Lower lobe of right lung (tissue), 2 donors: ENCODE results near the gene AKAP1. TPM values are rescaled to one million over a fixed set of nuclear protein-coding genes. Genes with fewer than 3 reads are reported as not detected.

ENCODE experiments used
- ATAC-seq, 2 donors: fragments of 200-7000 bp; cut with Tn5 transposase; one replicate each; pipeline ENCODE4 v1.9.1; 2020 to 2022; ENCODE audit warnings: mild to moderate bottlenecking in 2 of 2, moderate library complexity in 2 of 2
- DNase-seq: peaks from one replicate; pipeline ENCODE4 v3.0.0-alpha.2; 2020
- H3K27ac ChIP-seq: fragments of 200-600 bp; one replicate; pipeline ENCODE4 v1.8.0; 2022
- H3K27me3 ChIP-seq: fragments of 200-600 bp; one replicate; pipeline ENCODE4 v1.8.0; 2022; ENCODE audit warnings: low read depth
- H3K36me3 ChIP-seq: fragments of 200-600 bp; one replicate; pipeline ENCODE4 v1.8.0; 2022; ENCODE audit warnings: mild to moderate bottlenecking
- H3K4me1 ChIP-seq: fragments of 200-600 bp; one replicate; pipeline ENCODE4 v1.8.0; 2022
- H3K4me3 ChIP-seq: fragments of 200-600 bp; one replicate; pipeline ENCODE4 v1.8.0; 2022; ENCODE audit warnings: mild to moderate bottlenecking
- H3K9me3 ChIP-seq: fragments of 200-600 bp; one replicate; pipeline ENCODE4 v1.8.0; 2022
- intact Hi-C: fragments of 100-400 bp; cut with DNase I; formaldehyde crosslinking; loops from one replicate; pipeline ENCODE4 v1.11.0; 2022
- total RNA-seq: library from RNA; stranded (reverse); fragmentation: NEBNext Ultra II Directional; extraction: Animal tissue kit (Norgen Biotek cat#: 25700); gene quantifications from one replicate; pipeline ENCODE4 v1.2.1, GENCODE V29; 2021
- TF ChIP-seq, protein P1 (sequence below): fragments of 200-600 bp; IDR thresholded peaks from one replicate; pipeline ENCODE4 v1.8.0; 2022; ENCODE audit warnings: antibody characterized with exemption, mild to moderate bottlenecking
- donor health status: DM: no; HTN: yes; CAD: no; lungs with severe emphysema.

The AKAP1 gene
- total RNA-seq, 1 donor from 2014 or later = 54.5 TPM

DNA sequence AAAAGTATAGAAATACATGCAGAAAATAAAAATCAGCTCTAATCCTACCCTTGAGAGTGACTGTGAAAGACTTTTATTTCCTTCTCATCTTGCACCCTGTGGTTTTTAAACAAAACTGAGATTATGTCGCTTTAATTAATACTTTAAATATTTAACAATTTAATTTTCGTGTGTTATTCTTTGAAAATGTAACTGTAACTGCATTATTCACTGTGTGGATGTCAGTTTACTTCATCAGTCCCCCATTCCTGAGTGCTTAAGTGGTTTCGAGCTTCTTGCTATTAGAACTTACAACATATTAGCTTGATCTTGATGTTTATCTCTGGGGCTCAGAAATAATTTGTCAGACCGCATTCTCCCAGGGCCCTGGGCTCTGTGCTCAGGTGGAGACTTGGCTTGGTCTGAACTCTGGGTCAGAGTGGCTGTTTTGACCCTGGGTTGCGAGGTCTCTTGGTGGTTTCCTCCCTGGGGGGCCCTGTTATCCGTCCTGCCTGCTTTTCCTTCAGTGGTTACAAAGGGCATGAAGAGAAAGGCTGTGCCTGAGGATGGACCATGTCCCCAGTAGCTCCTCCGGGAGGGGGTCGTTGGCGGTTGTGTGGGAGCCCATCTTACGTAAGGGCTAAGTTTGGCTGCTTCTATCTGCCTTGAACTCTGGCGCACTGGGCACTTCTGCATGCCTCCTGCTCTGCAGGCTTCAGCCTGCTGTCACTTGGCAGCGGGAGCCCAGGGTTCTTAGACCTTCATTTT, 25.7 kb downstream of the AKAP1 start:
- no peak overlapping the region for H3K27ac ChIP-seq
- intact Hi-C loops = no loop called here
- ATAC-seq = no peak
- H3K9me3 ChIP-seq = no peaks in the 10 kb centered on the region
- no peaks in the 10 kb centered on the region for H3K27me3 ChIP-seq
- H3K36me3 ChIP-seq = peaks cover 63% of the 10 kb centered on the region
- no peak for DNase-seq
- peaks cover 44% of the 10 kb centered on the region for H3K4me1 ChIP-seq
- TF ChIP-seq, protein P1, sequence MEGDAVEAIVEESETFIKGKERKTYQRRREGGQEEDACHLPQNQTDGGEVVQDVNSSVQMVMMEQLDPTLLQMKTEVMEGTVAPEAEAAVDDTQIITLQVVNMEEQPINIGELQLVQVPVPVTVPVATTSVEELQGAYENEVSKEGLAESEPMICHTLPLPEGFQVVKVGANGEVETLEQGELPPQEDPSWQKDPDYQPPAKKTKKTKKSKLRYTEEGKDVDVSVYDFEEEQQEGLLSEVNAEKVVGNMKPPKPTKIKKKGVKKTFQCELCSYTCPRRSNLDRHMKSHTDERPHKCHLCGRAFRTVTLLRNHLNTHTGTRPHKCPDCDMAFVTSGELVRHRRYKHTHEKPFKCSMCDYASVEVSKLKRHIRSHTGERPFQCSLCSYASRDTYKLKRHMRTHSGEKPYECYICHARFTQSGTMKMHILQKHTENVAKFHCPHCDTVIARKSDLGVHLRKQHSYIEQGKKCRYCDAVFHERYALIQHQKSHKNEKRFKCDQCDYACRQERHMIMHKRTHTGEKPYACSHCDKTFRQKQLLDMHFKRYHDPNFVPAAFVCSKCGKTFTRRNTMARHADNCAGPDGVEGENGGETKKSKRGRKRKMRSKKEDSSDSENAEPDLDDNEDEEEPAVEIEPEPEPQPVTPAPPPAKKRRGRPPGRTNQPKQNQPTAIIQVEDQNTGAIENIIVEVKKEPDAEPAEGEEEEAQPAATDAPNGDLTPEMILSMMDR = no peak
- no peak overlapping the region for H3K4me3 ChIP-seq

DNA sequence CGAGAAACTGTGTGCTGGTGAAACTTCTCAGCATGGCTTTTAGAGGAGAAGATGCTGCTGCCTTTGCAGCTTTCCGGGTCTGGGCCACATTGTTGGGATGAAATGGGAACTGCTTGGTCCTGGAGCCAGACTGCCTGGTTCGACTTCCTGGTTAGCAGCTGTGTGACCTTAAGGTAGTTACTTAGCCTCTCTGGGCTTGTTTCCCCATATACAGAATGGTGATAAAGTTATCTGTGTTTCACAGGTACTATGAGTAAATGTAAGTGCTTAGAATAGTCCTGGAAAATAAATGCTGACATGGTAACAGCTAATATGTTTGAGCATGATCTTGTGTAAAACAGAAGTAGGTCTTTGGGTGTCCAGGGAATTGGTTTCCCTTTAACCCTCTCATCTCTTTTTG, 26.3 kb downstream of the AKAP1 start:
- Histone ChIP-seq H3K27ac (no peak overlapping the region), H3K36me3 (peaks cover 69% of the 10 kb centered on the region), H3K9me3 (no peaks in the 10 kb centered on the region), H3K4me1 (peaks cover 43% of the 10 kb centered on the region), H3K4me3 (no peak overlapping the region), H3K27me3 (no peaks in the 10 kb centered on the region)
- DNase-seq (no peak), ATAC-seq (no peak)
- intact Hi-C loops = no loop called here
- TF ChIP-seq, protein P1 = no peak

DNA sequence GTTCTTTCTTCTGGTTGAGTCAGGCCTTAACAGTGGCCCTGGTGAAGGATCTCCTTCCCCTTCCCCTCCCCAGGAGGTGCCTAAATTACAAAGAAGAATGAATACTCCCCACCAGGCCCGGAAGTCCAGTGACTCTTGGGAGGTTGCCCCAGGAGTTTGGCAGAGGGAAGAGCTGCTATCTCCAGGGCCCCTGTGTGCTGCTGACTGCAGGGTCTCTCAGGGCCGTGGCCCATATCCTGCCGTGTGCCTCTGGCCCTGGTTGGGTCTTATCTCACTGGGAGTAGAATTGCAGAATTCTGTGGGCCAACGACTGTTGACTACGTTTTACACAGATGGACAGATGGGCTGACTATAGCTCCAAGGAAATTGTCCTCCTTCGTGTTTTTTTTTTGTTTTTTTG, 28.0 kb downstream of the AKAP1 start:
- Histone ChIP-seq H3K9me3 (no peaks in the 10 kb centered on the region), H3K4me1 (peaks cover 33% of the 10 kb centered on the region), H3K27ac (no peak overlapping the region), H3K4me3 (no peak overlapping the region), H3K27me3 (no peaks in the 10 kb centered on the region), H3K36me3 (peaks cover 79% of the 10 kb centered on the region)
- intact Hi-C loops = no loop called here
- no peak for ATAC-seq
- TF ChIP-seq, protein P1 = no peak
- DNase-seq = no peak

DNA sequence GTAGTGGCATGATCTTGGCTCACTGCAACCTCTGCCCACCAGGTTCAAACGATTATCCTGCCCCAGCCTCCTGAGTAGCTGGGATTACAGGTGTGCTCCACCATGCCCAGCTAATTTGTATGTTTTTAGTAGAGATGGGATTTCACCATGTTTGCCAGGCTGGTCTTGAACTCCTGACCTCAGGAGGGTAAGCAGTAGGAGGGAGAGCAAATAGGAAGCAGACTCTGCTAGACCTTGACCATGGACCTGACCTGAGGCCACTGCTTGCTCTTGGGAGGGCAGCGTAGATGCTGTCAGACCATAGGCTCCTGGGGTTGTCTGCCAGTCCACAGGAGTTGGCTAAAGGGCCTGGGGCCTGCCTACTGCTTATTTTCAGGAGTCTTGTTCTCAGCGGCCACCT, 28.6 kb downstream of the AKAP1 start:
- peaks cover 28% of the 10 kb centered on the region for H3K4me1 ChIP-seq
- ATAC-seq (no peak), DNase-seq (no peak)
- H3K27ac ChIP-seq = no peak overlapping the region
- TF ChIP-seq, protein P1 = no peak
- H3K27me3 ChIP-seq = no peaks in the 10 kb centered on the region
- peaks cover 85% of the 10 kb centered on the region for H3K36me3 ChIP-seq
- intact Hi-C loops = no loop called here
- no peaks in the 10 kb centered on the region for H3K9me3 ChIP-seq
- no peak overlapping the region for H3K4me3 ChIP-seq

DNA sequence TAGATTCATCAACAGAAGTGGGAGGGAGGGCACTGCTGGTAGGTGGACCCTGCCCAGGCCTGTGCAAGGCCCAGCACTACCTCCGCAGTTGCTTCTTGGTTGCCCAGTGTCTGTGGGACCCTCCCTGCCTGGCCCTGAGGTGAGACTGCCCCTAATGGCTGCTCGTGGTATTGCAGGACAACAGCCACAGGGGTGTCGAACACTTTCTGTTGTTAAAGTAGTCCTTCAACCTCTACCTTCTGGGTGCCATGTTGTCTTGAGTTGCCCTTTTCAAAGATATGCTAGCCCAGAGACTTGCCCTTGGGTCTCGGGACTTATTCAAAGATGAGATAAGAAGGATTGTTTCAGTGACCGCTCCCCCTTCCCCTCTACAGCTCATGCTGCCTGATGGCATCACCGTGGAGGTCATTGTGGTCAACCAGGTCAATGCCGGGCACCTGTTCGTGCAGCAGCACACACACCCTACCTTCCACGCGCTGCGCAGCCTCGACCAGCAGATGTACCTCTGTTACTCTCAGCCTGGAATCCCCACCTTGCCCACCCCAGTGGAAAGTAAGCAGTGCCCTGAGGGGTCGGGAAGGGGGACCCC, 29.1 kb downstream of the AKAP1 start:
- peak; percentile 55 to 68 for ATAC-seq
- no peaks in the 10 kb centered on the region for H3K9me3 ChIP-seq
- peaks cover 22% of the 10 kb centered on the region for H3K4me1 ChIP-seq
- no peak overlapping the region for H3K4me3 ChIP-seq
- H3K27me3 ChIP-seq = no peaks in the 10 kb centered on the region
- peaks cover 90% of the 10 kb centered on the region for H3K36me3 ChIP-seq
- TF ChIP-seq, protein P1 = peak; percentile 84
- intact Hi-C loops = no loop called here
- no peak for DNase-seq
- no peak overlapping the region for H3K27ac ChIP-seq
